ENCODE data around the gene VSTM1. TPM values are rescaled to one million over a fixed set of nuclear protein-coding genes. Genes with fewer than 3 reads are reported as not detected.
A peak's percentile ranks its signal among the peaks of the same experiment; 100 is the strongest.

The VSTM1 gene
- polyA plus RNA-seq, 3 donors: 3.7 to 172 (median 137) TPM

DNA sequence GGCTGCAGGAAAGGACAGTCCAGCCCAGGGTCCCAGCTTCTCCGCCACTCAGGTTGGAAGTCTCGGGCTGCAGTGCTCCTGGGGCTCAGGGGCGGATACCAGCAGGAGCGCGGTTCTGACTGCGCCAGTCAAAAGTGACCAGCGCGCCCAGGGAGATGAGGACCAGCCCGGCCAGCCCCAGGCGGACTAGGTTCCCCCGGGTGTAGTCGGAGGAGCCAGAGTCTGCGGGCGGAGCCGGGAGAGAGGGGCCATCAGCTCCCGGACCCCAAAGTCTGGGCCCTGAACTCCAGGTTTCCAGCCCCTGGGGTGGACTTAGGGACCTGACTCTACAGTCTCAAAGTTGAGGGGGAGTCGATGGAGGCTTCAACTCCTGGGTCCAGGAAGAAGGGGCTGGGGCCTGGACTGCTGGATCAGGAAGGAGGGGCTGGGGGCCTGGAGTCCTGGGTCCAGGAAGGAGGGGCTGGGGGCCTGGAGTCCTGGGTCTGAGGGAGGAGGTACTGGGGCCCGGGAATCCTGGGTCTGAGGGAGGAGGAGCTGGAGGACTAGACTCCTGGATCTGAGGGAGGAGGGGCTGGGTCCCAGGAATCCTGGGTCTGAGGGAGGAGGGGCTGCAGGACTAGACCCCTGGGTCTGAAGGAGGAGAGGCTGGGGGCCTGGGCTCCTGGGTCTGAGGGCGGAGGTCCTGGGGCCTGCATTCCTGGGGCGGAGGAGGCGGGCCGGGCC is 31.6 kb upstream of the VSTM1 start:
- peak overlapping the region; percentile 72 for H3K4me2 ChIP-seq (replicated peaks; ENCODE audit: extremely low read depth, low read length, poor library complexity, severe bottlenecking)
- peak overlapping the region in 1 of 3 experiments; percentile 92 for H3K4me3 ChIP-seq (replicated peaks in 1 of 3; ENCODE audit: low read depth in 2 of 3, low read length in 3 of 3)
- no peak for DNase-seq
- peaks cover 5 to 9% of the 10 kb centered on the region in 2 donors for H3K9me3 ChIP-seq (replicated peaks in 1 of 2; ENCODE audit: control insufficient read depth in 1 of 2, insufficient read depth in 1 of 2, low read length in 2 of 2)
- H4K20me1 ChIP-seq (ENCODE audit: insufficient read depth, low read length): peaks cover 31% of the 10 kb centered on the region
- 72% methylated on average over 22 of the region's 22 CpGs for WGBS (ENCODE audit: insufficient coverage)
- intact Hi-C loops (cut with micrococcal nuclease): loop anchor here in 1 of 2 donors (10.0 kb wide), 1 partner anchor 50 kb away; no protein-coding TSS in a partner anchor
- no peak overlapping the region for H2AFZ ChIP-seq (ENCODE audit: insufficient read depth, low read depth, low read length, poor library complexity, severe bottlenecking)
- Mint-ChIP-seq H3K27ac (no peak overlapping the region), H3K4me3 (peak overlapping the region in 1 of 2 donors; percentile 92), H3K9me3 (peaks cover 0 to 13% (median 7%) of the 10 kb centered on the region in 7 donors), H3K36me3 (peaks cover 18 to 35% of the 10 kb centered on the region in 2 donors), H3K27me3 (ENCODE audit: low read depth in 3 of 3) (peaks cover 0 to 11% (median 8%) of the 10 kb centered on the region in 3 donors), H3K4me1 (peaks cover 46% of the 10 kb centered on the region)
- no peak overlapping the region for H3K9ac ChIP-seq (ENCODE audit: insufficient read depth, low read length, poor library complexity, severe bottlenecking)
- peaks cover 49% of the 10 kb centered on the region for H3K79me2 ChIP-seq (ENCODE audit: insufficient read depth, low read length)
- H3K27ac ChIP-seq (ENCODE audit: low read depth in 1 of 2, low read length in 2 of 2): no peak overlapping the region
- TF ChIP-seq, protein P1, sequence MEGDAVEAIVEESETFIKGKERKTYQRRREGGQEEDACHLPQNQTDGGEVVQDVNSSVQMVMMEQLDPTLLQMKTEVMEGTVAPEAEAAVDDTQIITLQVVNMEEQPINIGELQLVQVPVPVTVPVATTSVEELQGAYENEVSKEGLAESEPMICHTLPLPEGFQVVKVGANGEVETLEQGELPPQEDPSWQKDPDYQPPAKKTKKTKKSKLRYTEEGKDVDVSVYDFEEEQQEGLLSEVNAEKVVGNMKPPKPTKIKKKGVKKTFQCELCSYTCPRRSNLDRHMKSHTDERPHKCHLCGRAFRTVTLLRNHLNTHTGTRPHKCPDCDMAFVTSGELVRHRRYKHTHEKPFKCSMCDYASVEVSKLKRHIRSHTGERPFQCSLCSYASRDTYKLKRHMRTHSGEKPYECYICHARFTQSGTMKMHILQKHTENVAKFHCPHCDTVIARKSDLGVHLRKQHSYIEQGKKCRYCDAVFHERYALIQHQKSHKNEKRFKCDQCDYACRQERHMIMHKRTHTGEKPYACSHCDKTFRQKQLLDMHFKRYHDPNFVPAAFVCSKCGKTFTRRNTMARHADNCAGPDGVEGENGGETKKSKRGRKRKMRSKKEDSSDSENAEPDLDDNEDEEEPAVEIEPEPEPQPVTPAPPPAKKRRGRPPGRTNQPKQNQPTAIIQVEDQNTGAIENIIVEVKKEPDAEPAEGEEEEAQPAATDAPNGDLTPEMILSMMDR (IDR thresholded peaks at IDR 0.05): no peak
- peaks cover 56 to 62% of the 10 kb centered on the region in 2 donors for H3K4me1 ChIP-seq (ENCODE audit: control insufficient read depth in 1 of 2, insufficient read depth in 2 of 2, low read length in 2 of 2)
- H3K27me3 ChIP-seq (ENCODE audit: control insufficient read depth in 2 of 2, insufficient read depth in 2 of 2, low read length in 2 of 2): no peaks in the 10 kb centered on the region
- peaks cover 8 to 16% of the 10 kb centered on the region in 2 donors for H3K36me3 ChIP-seq (replicated peaks in 1 of 2; ENCODE audit: control insufficient read depth in 1 of 2, insufficient read depth in 2 of 2, low read length in 2 of 2)

DNA sequence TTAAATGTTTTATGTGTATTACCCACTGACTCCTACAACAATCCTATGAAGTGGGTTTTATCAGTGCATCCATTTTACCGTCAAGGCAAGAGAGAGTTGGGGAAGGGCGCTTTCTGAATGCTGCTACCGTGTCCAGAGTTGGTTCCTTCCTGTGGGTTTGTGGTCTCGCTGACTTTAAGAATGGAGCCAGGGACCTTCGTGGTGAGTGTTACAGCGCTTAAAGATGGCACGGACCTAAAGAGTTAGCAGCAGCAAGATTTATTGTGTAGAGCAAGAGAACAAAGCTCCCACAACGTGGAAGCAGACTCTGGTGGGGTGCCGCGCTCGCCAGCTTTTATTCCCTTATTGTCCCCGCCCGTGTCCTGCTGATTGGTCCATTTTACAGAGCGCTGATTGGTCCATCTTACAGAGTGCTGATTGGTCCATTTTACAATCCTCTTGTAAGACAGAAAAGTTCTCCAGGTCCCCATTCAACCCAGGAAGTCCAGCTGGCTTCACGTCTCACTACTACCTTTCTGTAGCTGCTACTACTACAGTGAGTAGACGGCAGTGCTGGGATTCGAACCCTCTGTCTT is 30.8 kb upstream of the VSTM1 start:
- H3K27me3 ChIP-seq (ENCODE audit: control insufficient read depth in 2 of 2, insufficient read depth in 2 of 2, low read length in 2 of 2): no peaks in the 10 kb centered on the region
- H3K9me3 Mint-ChIP-seq: peaks cover 0 to 13% (median 7%) of the 10 kb centered on the region in 7 donors

More for the DNA sequence above, 30.8 kb upstream of the VSTM1 start:
- H3K27me3 Mint-ChIP-seq (ENCODE audit: low read depth in 3 of 3): peaks cover 0 to 16% (median 9%) of the 10 kb centered on the region in 3 donors
- Histone ChIP-seq H2AFZ (ENCODE audit: insufficient read depth, low read depth, low read length, poor library complexity, severe bottlenecking) (no peak overlapping the region), H3K9me3 (replicated peaks in 1 of 2; ENCODE audit: control insufficient read depth in 1 of 2, insufficient read depth in 1 of 2, low read length in 2 of 2) (peaks cover 5 to 9% of the 10 kb centered on the region in 2 donors), H3K4me2 (replicated peaks; ENCODE audit: extremely low read depth, low read length, poor library complexity, severe bottlenecking) (peak overlapping the region; percentile 13), H3K27ac (ENCODE audit: low read depth in 1 of 2, low read length in 2 of 2) (no peak overlapping the region), H3K9ac (ENCODE audit: insufficient read depth, low read length, poor library complexity, severe bottlenecking) (no peak overlapping the region), H4K20me1 (ENCODE audit: insufficient read depth, low read length) (peaks cover 31% of the 10 kb centered on the region), H3K36me3 (replicated peaks in 1 of 2; ENCODE audit: control insufficient read depth in 1 of 2, insufficient read depth in 2 of 2, low read length in 2 of 2) (peaks cover 8 to 16% of the 10 kb centered on the region in 2 donors), H3K79me2 (ENCODE audit: insufficient read depth, low read length) (peaks cover 41% of the 10 kb centered on the region), H3K4me1 (ENCODE audit: control insufficient read depth in 1 of 2, insufficient read depth in 2 of 2, low read length in 2 of 2) (peaks cover 48 to 54% of the 10 kb centered on the region in 2 donors), H3K4me3 (replicated peaks in 1 of 3; ENCODE audit: low read depth in 2 of 3, low read length in 3 of 3) (no peak overlapping the region)
- 31% methylated on average over 15 of the region's 17 CpGs for WGBS (ENCODE audit: insufficient coverage)
- H3K4me3 Mint-ChIP-seq: no peak overlapping the region
- intact Hi-C loops (cut with micrococcal nuclease): loop anchor here in 1 of 2 donors (10.0 kb wide), 1 partner anchor 50 kb away; no protein-coding TSS in a partner anchor
- no peak overlapping the region for H3K27ac Mint-ChIP-seq
- H3K36me3 Mint-ChIP-seq: peaks cover 17 to 31% of the 10 kb centered on the region in 2 donors
- peaks cover 38% of the 10 kb centered on the region for H3K4me1 Mint-ChIP-seq
- DNase-seq: no peak
- TF ChIP-seq, protein P1 (IDR thresholded peaks at IDR 0.05): no peak

Measured in CD14-positive monocyte (primary cell).